Measurements from ENCODE around the gene MOSPD2.
A peak's percentile ranks its signal among the peaks of the same experiment; 100 is the strongest.

Gene MOSPD2
- total RNA-seq: 6.9 to 18.6 (median 11.3) reads per million in 4 donors

DNA sequence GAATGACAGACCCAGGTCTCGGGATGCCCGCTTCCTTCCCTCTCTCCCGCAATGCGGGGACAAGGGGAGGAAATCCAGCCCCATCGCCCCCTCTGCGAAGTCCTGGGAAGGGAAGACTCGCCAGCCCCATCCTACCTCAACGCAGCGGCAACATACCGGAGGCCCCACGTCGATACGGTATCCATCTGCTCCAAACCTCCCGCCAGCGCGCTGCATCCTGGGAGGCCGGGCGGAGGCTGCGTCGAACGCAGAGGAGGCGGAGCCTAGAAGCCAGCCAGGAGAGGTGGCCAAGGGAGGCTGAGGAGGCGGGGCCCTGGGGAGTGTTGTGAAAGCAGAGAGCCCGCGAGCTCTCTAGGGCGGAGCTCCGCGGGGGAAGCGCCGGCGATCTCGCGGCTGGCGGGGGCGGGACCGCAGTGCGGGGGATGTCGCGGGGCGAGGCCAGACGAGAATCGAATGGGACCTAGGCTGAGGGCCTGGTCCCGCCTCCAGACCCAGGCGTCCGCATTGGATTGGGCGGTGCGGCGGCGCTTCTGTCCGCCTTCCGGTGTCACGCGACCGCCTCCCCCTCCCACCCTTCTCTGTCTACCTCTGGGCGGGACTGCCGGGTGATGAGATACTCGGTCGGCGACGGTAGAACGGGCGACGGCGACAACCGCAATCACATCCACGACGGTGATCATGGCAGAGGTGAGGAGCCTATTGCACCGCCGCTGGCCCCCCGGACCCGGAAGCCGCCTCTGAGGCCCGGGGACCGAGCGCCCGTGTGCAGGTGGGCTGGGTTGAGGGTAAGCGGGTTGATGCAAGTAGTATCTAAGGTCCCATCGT is at the start of gene MOSPD2, which contains the start of gene FANCB:
MOSPD2 (plus strand) TSS at position 571 of the 825 bp plus-strand sequence; CDS start at position 679, 108 bp downstream.
FANCB (minus strand) TSS at position 219 of the 825 bp plus-strand sequence. CDS start 7,559 bp downstream, outside the sequence.
- DNase-seq: peak; percentile 86 to 97 (median 90)

DNA sequence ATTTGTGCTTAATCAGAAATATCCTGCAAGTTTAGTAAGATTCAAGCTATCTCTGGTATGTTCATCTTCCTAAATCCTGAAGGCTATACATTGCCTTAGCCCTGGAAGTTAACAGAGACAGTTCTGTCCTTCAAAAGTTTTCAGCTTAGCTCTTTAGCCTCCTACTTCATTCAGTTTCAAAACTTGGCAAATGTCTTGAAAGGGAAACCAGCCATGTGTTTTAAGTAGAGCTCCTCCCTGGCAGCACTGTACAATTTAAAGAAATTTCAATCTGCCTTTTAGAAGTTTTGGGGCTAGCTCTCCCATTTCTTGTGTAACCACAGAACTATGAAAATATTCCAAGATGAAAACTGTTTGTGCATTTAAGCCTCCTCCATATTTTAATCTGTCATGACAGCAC is 47.4 kb upstream of the MOSPD2 start:
- DNase-seq: no peak

DNA sequence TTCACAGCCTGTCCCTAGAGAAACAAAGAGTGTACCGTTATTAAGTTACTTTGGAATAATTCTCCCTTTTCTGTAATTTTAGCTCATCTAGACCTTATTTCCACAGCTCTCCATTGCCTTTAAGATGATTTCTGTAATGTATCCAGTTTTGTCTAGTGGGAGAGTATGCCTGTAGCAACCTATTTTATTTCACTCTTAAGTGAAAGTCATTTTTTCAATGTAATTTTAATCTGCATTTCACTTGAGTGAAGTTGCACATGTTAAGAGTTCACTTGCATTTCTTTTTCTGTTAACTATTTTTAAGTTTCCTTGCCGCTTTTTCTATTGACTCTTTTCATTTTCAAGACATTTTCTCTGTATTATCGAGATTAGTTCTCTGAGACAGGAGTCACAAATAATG is 46.9 kb upstream of the MOSPD2 start:
- DNase-seq: no peak

DNA sequence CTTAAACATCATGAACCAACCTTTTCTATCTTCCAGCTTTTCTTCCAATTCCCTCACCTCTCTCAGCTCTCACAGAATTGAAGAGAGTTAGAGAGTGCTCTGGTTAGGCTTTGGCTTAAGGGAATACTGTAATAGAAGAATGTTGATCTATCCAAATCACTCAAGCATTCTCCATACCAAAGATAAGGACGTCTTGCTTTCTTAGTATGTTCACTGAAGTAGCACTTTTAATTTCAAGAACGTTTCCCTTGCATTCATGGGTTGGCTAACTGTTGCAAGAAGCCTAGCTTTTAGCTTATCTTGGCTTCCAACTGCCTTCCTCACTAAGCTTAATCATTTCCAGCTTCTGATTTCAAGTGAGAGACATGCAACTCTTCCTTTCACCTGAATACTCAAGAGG is 43.6 kb upstream of the MOSPD2 start:
- DNase-seq: no peak

DNA sequence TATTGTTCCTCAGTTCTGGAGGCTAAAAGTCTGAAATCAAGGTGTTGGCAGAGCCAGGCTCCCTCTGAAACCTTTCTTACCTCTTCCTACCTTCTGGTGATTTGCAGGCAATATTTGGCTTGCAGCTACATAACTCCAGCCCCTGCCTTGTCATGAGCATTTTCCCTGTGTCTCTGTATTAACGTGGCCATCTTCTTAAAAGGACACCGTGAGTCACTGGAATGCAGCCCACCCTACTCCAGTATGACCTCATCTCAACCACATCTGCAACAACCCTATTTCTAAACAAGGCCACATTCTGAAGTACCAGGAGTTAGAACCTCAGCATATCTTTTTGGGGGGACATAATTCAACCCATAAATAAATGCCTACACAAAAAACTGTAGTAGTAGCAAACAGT is 41.1 kb upstream of the MOSPD2 start:
- DNase-seq: no peak

DNA sequence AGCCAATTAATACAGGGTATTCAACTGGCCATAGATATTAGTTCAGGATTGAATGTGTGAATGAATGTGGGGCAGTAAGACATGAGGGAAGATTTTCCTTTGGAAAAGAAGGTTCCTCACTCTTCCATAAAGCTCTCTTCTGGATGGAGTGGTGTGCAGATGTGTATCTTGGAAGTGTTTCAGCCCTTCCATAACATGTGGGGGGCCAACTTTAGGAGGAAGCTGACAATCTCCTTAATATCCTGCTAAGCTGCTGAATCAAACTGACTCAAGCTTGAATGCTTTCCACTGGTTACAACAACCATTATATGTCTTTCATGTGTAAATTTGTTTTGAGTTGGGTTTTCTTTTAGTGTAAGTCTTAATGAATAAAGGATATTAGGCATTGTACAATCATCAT is 40.6 kb upstream of the MOSPD2 start:
- no peak for DNase-seq

DNA sequence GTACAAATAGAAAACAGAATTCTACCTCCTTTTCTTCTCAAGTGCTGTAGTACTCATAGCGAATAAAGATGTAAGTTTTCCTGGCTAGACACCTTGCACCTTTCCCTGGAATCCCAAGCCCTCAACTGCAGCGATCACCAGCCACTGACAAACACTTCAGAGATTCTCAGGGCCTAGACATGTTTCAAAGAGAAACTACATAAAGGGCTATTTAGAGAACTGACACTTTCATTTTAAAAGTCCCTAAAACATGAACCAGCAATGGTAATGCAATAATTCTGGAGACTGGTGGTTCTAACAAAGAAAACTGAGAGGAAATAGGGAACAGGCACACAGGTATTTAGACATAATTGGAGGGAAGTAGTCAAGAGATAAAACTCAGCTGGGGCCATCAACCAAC is 36.1 kb upstream of the MOSPD2 start:
- DNase-seq: no peak

DNA sequence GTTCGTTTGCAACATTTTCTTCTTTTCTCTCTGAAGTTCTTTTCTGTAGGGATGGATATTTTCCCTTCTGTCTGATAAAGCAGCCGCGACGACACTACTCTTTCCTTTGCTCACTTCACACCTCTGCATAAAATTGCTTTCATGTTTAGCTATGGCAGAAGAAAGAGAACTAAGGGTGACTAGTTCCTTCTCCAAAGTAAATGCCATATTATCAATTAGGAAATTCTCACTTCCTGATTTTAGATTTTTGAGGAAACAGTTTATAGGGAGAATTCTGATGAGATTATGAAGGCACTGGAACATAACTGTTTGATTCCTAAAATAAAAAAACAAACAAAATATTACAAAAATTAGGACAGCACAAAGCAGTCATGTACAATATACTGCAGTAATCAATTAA is 29.6 kb upstream of the MOSPD2 start:
- DNase-seq: no peak

DNA sequence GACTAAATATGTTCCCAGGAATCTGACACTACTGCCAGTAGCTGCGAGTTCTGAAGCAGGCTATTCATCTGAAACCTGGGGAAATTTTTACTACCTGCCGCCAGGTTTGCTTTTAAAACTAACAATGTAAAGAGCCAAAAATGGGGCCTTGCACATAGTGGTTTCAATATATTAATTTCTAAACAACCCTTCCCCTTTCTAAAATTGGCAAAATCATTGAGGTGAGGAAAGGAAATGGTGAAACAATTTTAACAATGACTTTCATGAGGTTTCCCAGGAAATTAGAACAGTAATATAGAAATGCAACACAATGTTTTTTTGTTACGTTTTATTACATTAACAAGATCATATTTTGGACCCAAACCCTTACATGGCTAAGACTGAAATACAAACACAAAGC is 21.7 kb upstream of the MOSPD2 start:
- DNase-seq: no peak

DNA sequence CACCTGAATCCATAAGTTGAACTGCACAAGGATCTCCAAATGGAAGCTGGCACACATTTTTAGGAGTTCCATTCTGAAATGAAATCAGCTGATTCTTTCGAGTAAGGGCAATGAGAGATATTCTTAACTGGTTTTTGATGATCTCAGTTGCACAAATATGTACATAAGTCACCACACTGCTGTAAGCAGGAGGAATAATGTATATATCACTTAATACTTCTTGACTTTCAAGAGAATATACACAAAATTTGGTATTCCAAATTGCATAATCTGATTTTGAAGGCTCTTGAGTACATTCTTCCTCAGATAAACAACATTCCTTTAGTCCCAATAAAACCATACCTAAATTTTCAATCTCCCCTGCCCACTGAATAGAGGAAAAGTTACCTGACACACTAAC is 8.6 kb upstream of the MOSPD2 start:
- DNase-seq: no peak

DNA sequence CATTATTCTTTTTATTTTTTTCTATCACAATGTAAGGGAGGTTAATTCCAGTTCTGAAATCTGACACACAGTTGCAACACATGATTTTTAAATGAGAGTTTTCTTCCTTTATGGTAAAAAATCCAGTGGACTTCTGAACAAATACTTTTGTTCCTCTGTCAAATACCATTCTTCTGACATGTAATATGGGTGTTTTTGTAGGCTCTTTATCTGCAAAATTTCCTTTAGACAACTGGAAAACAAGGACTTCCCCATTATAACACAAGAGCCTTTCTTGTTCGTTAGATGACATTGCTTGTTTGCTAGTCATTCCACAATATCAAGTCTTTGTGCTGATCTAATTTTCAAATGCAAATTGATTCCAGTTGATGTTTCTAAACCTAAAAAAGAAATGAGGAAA is 8.0 kb upstream of the MOSPD2 start:
- no peak for DNase-seq

DNA sequence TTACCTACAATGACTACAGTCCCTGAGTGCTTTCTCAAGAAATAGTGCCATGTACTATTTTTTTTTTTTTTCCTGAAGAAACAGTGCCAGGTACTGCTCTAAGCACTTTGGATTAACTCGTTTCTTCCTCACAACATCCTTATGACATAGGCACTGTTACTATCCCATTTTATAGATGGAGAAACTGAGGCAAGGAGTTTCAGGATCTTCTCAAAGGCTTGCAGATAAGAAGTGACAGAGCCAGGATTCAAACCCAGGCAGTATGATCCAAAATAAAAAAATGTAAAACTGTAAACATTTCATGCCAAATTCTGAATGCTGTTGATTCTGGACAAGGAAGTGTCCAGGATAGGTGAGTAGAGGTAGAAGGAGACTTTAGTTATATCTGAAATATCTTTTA is 1.5 kb upstream of the MOSPD2 start:
- no peak for DNase-seq

DNA sequence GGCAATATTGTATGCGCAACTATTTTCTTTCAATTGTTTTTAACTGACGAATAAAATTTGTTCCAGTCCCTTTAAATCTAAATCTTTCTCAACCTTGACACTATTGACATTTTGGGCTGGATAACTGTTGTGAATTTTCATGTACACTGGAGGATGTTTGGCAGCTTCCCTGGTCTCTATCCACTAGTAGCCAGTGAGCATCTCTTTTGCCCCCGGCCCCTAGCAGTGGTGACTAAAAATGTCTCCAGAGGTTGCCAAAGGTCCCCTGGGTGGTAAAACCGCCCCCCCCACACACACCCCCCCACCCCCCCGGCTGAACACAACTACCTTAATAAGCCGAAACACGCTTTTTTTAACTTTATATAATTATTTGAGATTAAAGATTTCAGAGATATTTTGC is 866 bp upstream of the MOSPD2 start:
- no peak for DNase-seq

DNA sequence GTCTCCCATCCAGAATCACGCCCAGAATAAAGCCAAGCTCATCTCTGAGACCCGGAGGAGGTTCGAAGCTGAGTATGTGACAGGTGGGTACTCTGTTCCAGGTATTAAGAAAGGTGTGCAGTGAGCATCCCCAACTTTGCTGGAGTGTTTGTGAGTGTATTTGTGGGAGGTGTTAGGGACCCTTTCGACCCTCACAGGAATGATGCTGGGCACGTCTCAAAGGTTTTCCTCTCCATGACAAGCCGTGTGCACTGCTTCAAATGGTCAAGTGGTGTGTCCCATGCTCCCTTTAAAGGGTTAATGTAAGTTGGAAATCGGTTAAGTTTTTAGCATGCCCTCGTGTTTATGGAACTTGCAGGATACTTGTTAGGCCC is 442 bp downstream of the MOSPD2 start:
- DNase-seq: no peak

DNA sequence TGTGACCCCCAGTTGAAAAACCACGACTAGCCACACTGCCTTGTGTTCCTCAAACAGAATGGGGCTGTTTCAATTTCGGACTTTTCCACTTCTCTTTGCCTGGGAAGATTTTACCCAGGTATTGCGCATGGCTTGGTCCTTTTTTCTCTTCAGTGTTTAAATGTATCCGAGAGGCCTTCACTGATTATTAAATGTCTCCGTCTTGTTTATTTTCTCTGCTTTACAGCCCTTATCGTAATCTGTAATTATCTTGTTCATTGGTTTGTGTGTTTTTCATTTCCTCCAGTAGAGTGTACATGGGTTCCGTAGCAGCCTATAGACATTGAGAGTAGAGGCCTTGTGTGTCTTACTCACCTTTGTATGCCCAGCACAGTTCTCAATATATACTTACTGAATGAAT is 2.4 kb downstream of the MOSPD2 start:
- no peak for DNase-seq

DNA sequence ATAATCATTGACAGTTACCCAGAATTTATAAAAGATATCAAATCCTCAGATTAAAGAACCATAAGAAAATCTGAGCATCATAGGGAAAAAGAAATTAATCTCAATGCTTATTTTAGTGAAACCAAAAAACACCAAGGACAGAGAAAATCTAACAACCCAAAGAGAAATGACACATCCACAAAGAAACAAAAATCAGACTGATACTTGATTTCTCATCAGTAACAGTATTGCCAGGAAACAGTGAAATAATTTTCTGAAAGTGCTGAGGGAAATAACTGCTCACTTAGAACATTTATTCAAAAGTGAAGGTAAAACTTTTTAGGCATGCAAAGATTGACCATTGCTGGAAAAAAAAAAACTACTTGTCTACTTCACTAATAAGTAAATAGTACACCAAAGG is 10.6 kb downstream of the MOSPD2 start:
- DNase-seq: peak in 1 of 5 donors; percentile 1

DNA sequence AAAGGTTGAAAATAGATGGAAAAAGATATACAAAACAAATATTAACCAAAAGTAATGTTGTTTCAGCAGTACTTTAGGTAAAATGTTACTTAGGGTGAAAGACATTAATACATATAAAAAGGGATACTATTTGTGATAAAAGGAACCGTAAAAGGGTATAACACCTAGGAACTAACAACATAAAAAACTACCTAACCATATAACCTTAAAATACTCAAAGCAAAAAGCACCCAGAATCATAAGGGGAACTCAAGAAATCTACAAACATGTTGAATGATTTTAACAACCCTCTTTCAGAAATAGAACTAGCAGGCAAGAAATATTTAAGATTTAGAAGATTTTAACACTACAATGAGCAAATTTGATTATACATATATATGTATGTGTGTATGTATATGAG is 11.5 kb downstream of the MOSPD2 start:
- DNase-seq: no peak

DNA sequence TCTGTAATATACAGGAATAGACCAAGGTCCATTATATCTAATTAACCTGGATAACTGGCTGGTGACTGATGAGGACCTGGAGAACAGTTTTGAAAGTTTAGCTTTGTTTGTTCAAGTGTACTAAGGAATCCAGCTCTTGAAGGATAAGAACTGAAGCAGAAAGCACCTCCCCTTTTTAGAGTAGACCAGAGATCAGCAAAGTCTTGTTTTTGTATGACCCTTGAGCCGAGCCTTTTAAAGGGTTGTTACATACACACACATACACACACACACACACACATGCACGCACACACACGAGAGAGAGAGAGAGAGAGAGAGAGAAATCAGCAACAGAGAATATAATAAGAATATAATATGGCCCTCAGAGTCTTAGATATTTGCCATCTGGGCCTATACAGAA is 13.0 kb downstream of the MOSPD2 start:
- DNase-seq: no peak

DNA sequence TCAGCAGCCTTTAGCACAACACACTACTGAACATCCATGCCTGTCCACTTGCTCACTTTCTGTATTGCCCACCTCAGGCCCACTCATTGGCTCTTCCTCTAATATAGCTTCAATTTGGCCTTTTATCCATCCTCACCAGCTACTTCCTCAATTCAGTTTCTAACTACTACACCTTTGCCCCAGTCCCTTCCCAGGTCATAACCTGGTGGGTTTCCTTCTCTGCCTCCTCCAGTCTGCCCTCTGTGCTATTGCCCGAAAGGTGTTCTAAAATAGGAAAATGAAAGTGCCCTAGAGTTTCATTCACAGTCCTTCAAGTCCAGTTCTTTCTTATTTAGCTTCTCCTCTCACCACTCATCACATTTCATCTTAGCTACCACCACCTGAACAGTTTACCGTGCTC is 23.1 kb downstream of the MOSPD2 start:
- no peak for DNase-seq

DNA sequence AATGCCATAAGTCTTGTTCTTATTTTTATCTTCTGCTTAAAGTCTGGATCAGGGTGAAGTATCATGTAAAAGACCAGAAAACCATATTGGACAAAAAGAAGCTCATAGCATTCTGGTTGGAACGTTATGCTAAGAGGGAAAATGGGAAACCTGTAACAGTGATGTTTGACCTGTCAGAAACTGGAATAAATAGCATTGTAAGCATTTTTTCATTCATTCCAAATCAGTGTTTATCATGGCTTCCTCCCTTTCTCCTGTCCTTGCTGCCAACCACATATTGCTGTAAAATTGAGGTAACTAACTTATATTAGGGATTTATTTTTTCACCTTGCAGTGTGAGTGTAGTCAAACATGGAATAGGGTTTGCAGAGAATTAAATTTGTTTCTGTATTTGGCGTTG is 23.8 kb downstream of the MOSPD2 start:
- DNase-seq: no peak

DNA sequence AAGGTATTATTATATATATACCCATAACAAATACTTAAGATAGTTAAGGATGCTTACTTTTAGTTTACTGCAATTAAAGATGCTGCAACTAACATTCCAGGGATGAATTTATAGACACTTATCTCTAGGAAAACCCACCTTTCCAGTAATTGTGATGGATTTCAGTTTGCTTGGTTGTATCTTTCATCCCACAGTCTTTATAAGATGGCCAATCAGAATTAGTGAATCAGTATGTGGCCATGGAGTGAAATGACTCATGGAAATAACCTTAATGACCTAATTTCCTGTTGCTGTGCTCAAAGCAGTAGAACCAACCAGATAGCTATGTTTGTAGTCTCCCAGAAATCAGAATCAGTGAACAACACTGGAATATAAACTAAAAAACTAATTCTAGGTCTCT is 26.4 kb downstream of the MOSPD2 start:
- DNase-seq: peak in 1 of 5 donors; percentile 37

DNA sequence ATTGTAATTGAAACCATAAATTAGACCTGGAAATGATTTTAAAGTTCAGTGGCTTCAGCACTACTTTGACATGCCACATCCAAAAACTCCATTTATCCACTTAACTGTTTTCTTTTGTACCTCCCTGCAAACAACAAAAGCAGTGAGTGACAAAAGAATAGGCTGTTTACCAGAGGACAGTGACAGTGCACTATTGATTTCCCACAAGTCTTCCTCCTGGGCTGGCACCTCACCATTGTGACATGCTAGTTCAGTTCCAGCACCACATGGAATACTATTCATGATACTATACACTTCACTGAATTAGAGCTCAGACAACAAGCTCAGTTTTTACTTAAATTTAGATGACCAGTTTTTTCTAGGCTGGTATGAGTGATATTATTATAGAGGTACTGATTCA is 29.3 kb downstream of the MOSPD2 start:
- DNase-seq: no peak

DNA sequence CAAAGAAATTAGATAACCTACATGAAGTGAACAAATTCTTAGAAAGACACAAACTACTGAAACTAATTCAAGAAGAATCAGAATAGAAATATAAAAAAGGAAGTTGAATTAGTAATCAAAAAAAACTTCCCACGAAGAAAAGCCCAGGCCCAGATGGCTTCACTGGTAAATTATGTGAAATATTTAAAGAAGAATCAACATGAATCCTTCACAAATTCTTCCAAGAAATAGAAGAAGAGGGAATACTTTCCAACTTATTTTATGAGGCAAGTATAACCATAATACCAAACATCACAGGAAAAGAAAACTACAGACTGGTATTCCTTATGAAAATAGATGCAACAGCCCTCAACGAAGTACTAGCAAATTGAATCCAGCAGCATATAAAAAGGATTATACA is 30.7 kb downstream of the MOSPD2 start:
- DNase-seq: no peak

DNA sequence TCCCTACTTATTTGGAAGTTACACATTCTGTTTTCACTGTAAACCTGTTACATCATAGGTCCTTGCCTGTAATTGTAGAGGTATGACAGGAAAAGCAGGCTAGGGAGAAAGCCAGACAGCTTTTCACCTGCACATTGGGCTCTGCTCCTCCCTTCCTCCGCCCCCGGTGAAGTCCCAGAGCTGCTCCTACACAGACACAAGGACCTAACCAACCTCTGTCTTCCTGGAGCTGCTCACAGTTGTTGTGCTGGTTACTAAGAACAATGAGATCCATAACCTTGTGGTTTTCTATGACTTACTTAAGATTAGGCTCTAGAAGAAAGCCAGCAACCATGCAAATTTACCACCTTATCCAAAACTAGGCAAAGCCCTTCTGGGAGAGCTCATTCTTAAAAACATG is 40.0 kb downstream of the MOSPD2 start:
- DNase-seq: no peak

DNA sequence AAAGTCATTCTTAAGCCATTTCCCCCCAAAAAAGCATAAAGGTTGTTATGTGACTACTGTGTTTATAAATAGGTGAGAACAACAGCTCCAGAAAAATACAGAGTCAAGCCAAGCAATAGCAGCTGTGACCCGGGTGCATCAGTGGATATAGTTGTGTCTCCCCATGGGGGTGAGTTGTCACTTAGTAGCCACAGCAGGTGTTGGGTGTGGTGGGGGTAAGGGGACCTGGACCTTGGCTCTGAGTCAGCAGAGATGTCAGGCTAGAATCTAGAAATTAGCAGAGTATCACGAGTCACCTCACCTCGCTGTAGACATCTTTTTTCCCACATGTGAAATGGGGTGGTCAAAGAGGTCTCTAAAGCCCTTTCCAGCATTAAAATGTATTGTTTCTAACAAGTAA is 42.4 kb downstream of the MOSPD2 start:
- DNase-seq: no peak

Measured in T-helper 1 cell (primary cell).